Measurements from ENCODE around the gene DDX54.

DNA sequence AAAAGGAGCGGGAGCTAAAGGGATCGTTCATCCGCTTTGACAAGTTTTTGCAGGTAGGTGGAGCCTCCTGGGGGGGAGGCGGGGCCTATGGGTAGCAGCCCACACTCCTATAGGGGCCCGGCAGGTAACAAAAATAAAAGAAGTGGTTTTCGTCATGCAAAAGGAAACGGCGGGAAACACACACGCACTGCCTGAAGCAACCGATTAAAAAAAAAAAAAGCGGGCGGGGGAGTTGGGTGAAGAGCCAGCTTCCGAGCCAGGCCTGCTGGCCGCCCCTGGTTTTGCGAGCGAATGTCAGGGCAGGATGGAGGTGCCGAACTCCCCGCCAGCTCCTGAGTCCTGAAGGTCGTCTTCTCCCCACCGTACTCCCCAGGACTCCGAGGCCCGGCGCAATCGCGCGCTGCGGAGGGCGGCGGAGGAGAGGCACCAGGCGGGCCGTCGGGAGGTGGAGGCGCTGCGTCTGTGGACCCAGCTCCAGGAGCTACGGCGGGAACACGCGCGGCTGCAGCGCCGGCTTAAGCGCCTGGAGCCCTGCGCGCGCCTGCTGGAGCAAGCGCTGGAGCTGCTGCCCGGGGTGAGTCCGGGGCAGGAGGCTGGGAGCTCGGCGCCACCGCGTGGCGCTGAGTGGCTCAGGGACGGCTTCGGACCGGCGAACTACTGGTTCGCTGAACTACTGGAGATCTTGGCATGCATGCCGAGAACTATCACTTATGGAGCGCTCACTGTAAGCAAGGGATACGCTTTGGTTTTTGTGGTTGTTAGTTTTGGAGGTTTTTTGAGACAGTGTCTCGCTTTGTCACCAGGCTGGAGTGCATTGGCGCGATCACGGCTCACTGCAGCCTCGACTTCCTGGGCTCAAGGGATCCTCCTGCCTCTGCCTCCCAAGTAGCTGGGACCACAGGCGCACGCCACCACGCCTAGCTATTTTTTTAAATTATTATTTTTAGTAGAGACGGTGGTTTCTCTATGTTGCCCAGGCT, 32.2 kb downstream of the DDX54 start:
- TF ChIP-seq, protein P1, sequence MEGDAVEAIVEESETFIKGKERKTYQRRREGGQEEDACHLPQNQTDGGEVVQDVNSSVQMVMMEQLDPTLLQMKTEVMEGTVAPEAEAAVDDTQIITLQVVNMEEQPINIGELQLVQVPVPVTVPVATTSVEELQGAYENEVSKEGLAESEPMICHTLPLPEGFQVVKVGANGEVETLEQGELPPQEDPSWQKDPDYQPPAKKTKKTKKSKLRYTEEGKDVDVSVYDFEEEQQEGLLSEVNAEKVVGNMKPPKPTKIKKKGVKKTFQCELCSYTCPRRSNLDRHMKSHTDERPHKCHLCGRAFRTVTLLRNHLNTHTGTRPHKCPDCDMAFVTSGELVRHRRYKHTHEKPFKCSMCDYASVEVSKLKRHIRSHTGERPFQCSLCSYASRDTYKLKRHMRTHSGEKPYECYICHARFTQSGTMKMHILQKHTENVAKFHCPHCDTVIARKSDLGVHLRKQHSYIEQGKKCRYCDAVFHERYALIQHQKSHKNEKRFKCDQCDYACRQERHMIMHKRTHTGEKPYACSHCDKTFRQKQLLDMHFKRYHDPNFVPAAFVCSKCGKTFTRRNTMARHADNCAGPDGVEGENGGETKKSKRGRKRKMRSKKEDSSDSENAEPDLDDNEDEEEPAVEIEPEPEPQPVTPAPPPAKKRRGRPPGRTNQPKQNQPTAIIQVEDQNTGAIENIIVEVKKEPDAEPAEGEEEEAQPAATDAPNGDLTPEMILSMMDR (IDR thresholded peaks at IDR 0.05) = peak in 5 of 6 experiments; percentile 12 to 58 (median 48)
- no peak for TF ChIP-seq POLR2A (IDR thresholded peaks at IDR 0.05)
